KMS-11 (cell line): ENCODE measurements around the gene RAD1.

Experiments used
- H2AFZ ChIP-seq: fragments of 200-600 bp; sonication (generic); 2 replicates; pipeline ENCODE4 v1.6.1; 2016; ENCODE audit warnings: antibody characterized with exemption, mixed run types, low read depth
- H3K27ac ChIP-seq: fragments of 200-600 bp; sonication (generic); 2 replicates; pipeline ENCODE4 v1.6.1; 2016; ENCODE audit warnings: mild to moderate bottlenecking, mixed run types
- H3K27me3 ChIP-seq: fragments of 200-600 bp; sonication (generic); 2 replicates; pipeline ENCODE4 v1.6.1; 2017; ENCODE audit warnings: mild to moderate bottlenecking, low read depth, mixed run types, moderate library complexity; ENCODE audit not compliant: insufficient read depth
- H3K36me3 ChIP-seq: fragments of 200-600 bp; sonication (generic); 2 replicates; pipeline ENCODE4 v1.6.1; 2017; ENCODE audit warnings: mild to moderate bottlenecking, mixed run types; ENCODE audit not compliant: insufficient read depth
- H3K4me1 ChIP-seq: fragments of 200-600 bp; sonication (generic); 2 replicates; pipeline ENCODE4 v1.6.1; 2016; ENCODE audit warnings: mild to moderate bottlenecking, low read depth, mixed run types; ENCODE audit not compliant: poor library complexity, severe bottlenecking
- H3K4me2 ChIP-seq: fragments of 200-600 bp; sonication (generic); 2 replicates; pipeline ENCODE4 v1.7.0; 2016; ENCODE audit warnings: mild to moderate bottlenecking, mixed run types
- H3K4me3 ChIP-seq: fragments of 200-600 bp; sonication (generic); IDR thresholded peaks from 2 replicates; pipeline ENCODE4 v1.6.1; 2017; ENCODE audit warnings: low read depth, low read length, mixed read lengths; ENCODE audit not compliant: insufficient read depth
- H3K79me2 ChIP-seq: fragments of 200-600 bp; sonication (generic); 2 replicates; pipeline ENCODE4 v1.6.1; 2016; ENCODE audit warnings: low read depth, mixed run types; ENCODE audit not compliant: insufficient read depth
- H3K9ac ChIP-seq: fragments of 200-600 bp; sonication (generic); 2 replicates; pipeline ENCODE4 v1.6.1; 2016; ENCODE audit warnings: mild to moderate bottlenecking, mixed run types
- H4K20me1 ChIP-seq: fragments of 200-600 bp; sonication (generic); 2 replicates; pipeline ENCODE4 v1.6.1; 2016; ENCODE audit warnings: mild to moderate bottlenecking, mixed run types; ENCODE audit not compliant: insufficient read depth
- CTCF ChIP-seq: fragments of 200-600 bp; sonication (generic); conservative IDR thresholded peaks from 2 replicates; pipeline ENCODE4 v1.6.1; 2017; ENCODE audit warnings: low read depth, mild to moderate bottlenecking, antibody characterized with exemption, low read length, moderate library complexity, mixed read lengths

The RAD1 gene

GRCh38 chr5:34915856-34916192 lies 520 bp upstream of the RAD1 start:
- peaks cover 41% of the 10 kb centered on the region for H3K4me1 ChIP-seq
- H2AFZ ChIP-seq = peak overlapping the region; percentile 51
- H4K20me1 ChIP-seq = no peaks in the 10 kb centered on the region
- no peaks in the 10 kb centered on the region for H3K27me3 ChIP-seq
- peaks cover 84% of the 10 kb centered on the region for H3K79me2 ChIP-seq
- H3K27ac ChIP-seq = peak overlapping the region; percentile 84
- H3K36me3 ChIP-seq = peaks cover 22% of the 10 kb centered on the region; the same call in 1 of the 2 replicates
- H3K4me2 ChIP-seq = peak overlapping the region; percentile 72; the same call in 1 of the 2 replicates
- peak overlapping the region; percentile 98 for H3K9ac ChIP-seq
- TF ChIP-seq CTCF = no peak
- H3K4me3 ChIP-seq = no peak overlapping the region

DNA sequence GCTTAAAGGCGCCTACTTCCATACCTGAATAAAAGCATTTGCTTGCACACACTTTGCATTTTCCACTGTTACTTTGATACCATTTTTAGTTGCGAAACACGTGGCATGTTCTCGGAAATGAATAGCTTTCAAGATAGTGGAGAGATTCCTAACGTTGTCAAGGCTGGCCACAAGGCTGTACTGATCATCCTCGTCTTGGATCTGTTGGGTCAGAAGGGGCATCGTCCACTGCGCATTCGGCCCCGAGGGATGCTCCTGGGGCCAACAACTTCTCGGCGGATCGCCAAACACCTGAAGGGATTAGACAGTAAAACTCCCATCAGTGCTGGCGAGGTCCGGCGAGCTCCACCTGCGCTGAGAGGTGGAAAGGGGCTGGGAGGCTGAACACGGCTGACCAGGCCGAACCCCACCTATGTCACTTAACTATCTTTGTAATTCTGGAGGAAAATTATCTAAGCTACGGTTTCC lies 599 bp downstream of the RAD1 start:
- no peak for TF ChIP-seq CTCF
- H4K20me1 ChIP-seq = no peaks in the 10 kb centered on the region
- H3K27ac ChIP-seq = peak overlapping the region; percentile 84
- peak overlapping the region; percentile 51 for H2AFZ ChIP-seq
- H3K9ac ChIP-seq = peak overlapping the region; percentile 98
- peaks cover 73% of the 10 kb centered on the region for H3K79me2 ChIP-seq
- peaks cover 41% of the 10 kb centered on the region for H3K4me1 ChIP-seq
- H3K36me3 ChIP-seq = peaks cover 14% of the 10 kb centered on the region; the same call in 1 of the 2 replicates
- peak overlapping the region; percentile 94 for H3K4me2 ChIP-seq
- no peaks in the 10 kb centered on the region for H3K27me3 ChIP-seq
- no peak overlapping the region for H3K4me3 ChIP-seq

DNA sequence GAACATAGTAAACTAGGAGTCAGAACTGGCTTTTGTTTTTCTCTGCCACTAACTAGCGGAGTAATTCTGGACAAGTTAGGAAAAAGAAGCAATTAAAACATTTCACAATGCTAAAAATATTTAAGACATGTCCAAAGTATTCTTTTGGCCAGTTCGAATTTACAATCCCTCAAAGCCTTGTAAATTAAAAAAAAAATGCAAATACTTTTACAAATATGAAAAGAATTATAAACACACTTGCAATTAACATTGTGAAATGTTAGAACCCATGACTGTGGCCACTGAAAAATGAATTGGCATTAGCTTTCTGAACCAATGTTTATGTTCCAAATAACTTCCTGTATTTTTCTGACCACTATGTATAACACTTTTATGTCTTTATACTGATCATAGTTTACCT lies 2.2 kb downstream of the RAD1 start:
- Histone ChIP-seq H3K36me3 (peaks cover 10% of the 10 kb centered on the region; the same call in 1 of the 2 replicates), H4K20me1 (no peaks in the 10 kb centered on the region), H3K27me3 (no peaks in the 10 kb centered on the region), H3K79me2 (peaks cover 56% of the 10 kb centered on the region), H2AFZ (no peak overlapping the region), H3K4me1 (peaks cover 26% of the 10 kb centered on the region), H3K4me2 (peak overlapping the region; percentile 94; the same call in 1 of the 2 replicates), H3K9ac (no peak overlapping the region), H3K4me3 (no peak overlapping the region), H3K27ac (no peak overlapping the region)
- no peak for TF ChIP-seq CTCF

DNA sequence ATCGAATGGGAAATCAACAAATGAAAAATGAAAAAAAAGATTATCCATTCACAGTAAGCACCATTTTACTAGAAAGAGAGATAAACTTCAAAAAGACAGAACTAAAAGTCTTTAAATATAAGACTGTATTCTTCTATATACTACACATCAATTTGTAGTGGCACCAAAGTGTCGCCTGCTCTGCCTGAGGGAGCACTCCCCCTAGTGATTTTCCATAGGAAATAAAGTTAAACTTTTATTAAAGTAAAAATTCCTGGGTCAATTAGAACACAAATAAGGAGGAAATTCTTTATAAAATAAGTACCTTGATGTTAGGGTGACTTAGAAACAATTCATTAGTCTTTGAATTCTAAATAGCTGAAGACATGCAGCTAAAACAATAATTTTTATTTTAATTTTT lies 9.7 kb downstream of the RAD1 start:
- H3K79me2 ChIP-seq = no peaks in the 10 kb centered on the region
- H4K20me1 ChIP-seq = no peaks in the 10 kb centered on the region
- no peak overlapping the region for H3K27ac ChIP-seq
- peak; percentile 38 for TF ChIP-seq CTCF
- no peaks in the 10 kb centered on the region for H3K4me1 ChIP-seq
- no peak overlapping the region for H3K9ac ChIP-seq
- no peaks in the 10 kb centered on the region for H3K27me3 ChIP-seq
- no peak overlapping the region for H2AFZ ChIP-seq
- no peak overlapping the region for H3K4me3 ChIP-seq
- no peak overlapping the region for H3K4me2 ChIP-seq
- H3K36me3 ChIP-seq = no peaks in the 10 kb centered on the region
